ENCODE data around the gene TARBP1.
"Not testable (repeated sequence)": the region's sequence is repeated elsewhere in the genome, so short reads cannot be mapped to it uniquely, and the experiment has no call there.

The TARBP1 gene

GRCh38 chr1:234395297-234395696 lies 83.7 kb downstream of the TARBP1 start:
- no peak for DNase-seq (ENCODE audit: low read depth, low spot score)

DNA sequence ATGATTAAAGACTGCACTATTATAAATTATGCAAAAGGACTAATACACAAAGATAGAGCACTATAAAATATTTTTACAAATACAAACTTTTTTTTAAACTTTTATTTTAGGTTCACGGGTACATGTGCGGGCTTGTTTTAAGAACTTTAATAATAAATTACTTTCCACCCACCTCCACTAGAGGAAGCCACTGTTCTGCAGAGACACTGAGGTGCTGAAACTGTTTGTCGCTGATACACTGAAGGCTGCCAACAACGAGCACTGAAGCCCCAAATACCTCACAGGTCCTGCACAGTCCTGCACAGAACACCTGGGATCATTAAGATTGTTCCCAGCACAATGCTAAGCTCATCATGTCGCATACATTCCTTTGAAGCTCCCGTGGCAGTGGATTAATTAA lies 85.8 kb downstream of the TARBP1 start:
- DNase-seq (ENCODE audit: low read depth, low spot score): no peak

GRCh38 chr1:234388094-234388493 lies 90.9 kb downstream of the TARBP1 start:
- no peak for DNase-seq (ENCODE audit: low read depth, low spot score)

DNA sequence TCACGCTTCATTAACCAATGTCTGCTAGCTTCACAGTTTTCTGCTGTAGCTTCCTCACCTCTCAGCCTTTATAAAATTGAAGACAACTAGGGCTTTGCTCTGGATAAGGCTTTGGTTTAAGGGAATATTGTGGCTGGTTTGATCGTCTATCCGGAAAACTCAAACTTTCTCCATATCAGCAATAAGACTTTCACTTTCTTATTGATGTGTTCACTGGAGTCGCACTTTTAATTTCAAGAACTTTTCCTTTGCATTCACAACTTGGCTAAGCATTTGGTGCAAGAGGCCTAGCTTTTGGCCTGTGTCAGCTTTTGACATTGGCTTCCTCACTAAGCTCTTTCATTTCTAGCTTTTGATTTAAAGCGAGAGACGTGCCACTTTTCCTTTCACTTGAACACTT lies 92.9 kb downstream of the TARBP1 start:
- no peak for DNase-seq (ENCODE audit: low read depth, low spot score)

DNA sequence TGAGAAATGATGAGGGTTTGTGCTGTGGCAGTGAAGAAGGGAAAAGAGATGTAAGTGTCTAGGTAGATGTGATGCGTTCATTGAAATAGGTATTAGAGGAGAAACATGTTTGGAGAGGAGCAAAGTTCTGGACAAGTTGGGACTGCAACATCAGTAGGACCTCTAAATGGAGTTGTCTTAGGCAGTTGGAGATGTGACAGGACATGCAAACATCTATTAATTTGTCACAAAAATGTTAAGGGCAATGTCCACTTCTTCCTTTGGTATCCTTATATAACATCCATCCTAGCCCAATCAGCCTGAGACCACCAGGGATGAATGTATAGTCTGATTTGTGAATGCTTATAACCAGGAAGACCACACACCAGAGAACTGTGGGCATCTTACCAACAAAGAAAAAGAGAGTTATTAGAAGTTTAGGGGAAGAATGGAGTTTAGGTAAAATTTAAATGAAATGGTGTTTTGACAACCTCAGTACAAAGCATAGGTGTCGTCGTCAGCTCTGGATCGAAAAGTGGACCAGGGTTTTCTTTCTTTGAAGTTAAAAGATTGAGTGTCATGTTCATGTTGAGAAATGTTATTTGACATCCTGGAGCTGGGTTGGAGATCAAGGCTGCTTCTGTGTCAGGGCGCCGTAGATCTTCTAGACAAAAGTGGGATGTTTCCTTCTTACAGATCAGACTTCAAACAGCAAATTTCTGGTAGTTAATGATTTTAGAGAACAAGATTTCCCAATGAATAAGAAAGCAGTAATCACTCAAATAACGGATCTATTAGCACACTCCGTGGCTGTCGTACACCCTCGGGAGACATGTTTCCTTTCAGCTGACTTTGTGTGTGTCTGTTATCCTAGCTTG lies 97.1 kb downstream of the TARBP1 start:
- no peak for DNase-seq (ENCODE audit: low read depth, low spot score)

DNA sequence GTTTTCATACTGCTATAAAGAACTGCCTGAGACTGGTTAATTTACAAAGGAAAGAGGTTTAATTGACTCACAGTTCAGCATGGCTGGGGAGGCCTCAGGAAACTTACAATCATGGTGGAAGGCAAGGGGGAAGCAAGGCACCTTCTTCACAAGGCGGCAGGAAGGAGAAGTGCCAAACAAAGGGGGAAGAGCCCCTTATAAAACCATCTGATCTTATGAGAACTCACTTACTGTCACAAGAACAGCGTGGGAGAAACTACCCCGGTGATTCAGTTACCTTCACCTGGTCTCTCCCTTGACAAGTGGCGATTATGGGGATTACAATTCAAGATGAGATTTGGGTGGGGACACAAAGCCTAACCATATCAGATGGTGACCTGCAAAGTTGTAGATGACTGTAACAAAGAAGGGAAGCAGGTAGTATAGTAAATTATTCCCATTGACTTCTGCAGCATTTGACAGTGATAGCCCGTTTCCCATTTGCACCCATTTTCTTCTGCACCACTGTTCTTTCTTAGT lies 99.3 kb downstream of the TARBP1 start:
- DNase-seq (ENCODE audit: low read depth, low spot score): not testable (repeated sequence)

- DNase-seq (ENCODE audit: low read depth, low spot score): no peak
Observed at GRCh38 chr1:234375672-234376071, 103.3 kb downstream of the TARBP1 start.

DNA sequence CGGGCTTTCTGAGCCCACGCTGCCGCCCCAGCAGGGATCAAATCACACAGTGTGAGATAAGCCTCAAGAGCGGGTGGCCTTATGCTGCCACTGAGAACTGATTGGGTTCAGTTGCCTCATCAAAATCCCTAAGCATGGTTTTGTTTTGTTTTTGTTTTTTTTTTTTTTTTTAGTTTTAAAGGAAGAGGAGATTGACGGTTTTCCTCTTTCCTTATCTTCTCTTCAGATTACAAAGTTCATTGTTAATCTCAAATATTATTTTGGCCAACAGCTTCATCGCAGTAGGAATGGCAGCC lies 105.1 kb downstream of the TARBP1 start:
- no peak for DNase-seq (ENCODE audit: low read depth, low spot score)

DNA sequence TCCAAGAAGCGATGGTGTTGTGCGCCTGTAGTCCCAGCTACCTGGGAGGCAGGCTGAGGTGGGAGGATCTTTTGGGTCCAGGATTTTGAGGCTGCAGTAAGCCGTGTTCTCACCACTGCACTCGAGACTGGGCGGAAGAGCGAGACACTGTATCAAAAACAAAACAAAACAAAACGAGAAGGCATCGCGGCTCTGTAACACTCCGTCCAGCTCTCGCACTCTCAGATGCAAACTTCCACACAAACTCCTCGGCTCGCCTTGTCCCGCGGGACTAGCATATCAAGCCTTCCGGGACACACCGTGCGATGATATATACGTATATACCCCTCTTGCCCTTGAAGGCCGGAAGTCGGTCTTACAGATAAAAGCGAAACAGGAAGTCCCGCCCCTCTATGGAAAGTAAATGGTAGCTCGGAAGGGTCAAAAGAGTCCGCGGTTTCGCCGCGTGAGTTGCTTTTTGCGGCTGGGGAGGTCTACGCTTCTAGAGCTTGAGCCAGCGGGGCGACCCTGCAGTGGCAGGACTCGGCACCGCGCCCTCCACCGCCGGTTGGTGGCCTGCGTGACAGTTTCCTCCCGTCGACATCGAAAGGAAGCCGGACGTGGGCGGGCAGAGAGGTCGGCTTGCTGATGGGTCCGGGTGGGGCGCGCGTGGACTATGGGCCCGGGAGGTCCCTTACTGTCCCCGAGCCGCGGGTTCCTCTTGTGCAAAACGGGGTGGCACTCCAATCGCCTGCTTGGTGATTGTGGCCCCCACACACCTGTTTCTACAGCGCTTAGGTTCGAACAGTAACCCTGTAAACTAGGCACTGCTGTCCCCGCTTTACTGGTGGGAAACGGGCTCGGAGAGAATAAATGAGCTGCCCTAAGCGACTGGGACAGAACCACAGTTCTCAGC lies 105.7 kb downstream of the TARBP1 start, which contains the start of gene COA6:
COA6 (plus strand) TSS at position 393 of the 895 bp plus-strand sequence; CDS start at position 404, 11 bp downstream.
- DNase-seq (ENCODE audit: low read depth, low spot score): peak; percentile 79

GRCh38 chr1:234372011-234372757 lies 106.8 kb downstream of the TARBP1 start:
- no peak for DNase-seq (ENCODE audit: low read depth, low spot score)

DNA sequence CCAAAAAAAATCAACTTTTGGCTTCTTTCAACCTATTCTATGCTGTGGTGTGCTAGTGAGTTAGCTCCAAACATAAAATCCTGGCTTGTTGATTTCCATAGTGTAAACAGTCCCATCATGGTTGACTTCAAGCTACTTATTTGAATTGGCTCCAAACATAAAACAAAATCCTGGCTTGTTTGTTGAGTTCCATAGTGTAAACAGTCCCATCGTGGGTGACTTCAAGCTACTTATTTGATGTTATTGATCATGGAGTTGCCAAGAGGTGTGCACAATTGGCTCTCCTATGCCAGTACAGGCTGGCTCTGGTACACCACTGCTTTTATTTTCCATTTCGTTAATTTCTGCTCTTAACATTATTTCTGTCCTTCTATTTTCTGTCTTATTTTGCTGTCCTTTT lies 107.6 kb downstream of the TARBP1 start:
- DNase-seq (ENCODE audit: low read depth, low spot score): no peak

- DNase-seq (ENCODE audit: low read depth, low spot score): no peak
Observed at GRCh38 chr1:234369784-234370183, 109.2 kb downstream of the TARBP1 start.

- DNase-seq (ENCODE audit: low read depth, low spot score): no peak
Observed at GRCh38 chr1:234369033-234369430, 109.9 kb downstream of the TARBP1 start.

DNA sequence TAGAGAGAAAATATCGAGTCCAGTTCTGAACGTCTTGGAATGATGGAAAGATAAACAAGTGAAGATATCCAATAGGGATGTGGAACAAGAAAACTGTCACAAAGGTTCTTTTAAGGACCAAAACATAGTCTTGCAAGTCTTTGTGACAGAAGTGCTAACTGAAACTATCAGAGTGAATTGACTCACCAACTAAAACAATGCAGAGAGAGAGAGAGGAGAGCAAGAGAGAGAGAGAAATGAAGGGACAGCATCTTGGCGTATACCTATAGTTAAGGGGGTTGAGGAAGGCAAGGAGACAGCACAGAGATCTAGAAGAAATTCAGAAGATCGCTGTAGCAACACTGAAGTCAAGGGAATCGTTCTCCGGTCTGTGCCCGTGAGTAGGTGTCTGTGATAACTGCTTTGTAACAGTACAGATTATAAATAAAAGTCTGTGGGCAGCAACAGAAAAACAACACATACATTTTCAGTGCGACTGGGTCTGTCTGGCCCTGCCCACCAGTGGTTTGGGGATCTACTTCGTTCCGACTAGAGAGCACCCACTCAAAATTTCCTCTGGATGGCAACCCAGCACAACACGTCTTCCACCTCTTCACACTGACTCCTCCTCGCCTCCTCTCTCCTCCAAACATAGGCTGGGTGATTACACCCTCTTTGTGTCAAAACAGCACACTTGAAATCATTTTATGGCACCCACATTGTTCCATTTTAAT lies 110.5 kb downstream of the TARBP1 start:
- DNase-seq (ENCODE audit: low read depth, low spot score): no peak

DNA sequence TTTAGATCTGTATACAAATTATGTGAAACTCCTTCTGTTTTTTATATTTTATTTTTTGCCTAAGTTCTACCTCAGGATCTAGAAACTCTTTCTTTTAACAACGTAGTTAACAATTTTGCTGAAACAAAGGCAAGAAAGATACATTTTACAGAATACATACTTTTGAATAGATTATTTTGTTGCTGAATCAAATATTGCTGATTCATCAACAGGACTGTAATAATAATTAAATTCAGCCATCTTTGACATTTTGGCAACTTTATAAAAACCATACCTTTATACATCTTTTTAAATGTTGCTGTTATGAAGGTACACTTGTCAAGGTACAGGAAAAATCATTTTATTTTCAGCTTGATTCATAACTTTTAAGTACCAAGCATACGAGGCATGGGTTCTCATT lies 116.4 kb downstream of the TARBP1 start:
- DNase-seq (ENCODE audit: low read depth, low spot score): no peak

GRCh38 chr1:234361102-234361603 lies 117.8 kb downstream of the TARBP1 start:
- DNase-seq (ENCODE audit: low read depth, low spot score): no peak

DNA sequence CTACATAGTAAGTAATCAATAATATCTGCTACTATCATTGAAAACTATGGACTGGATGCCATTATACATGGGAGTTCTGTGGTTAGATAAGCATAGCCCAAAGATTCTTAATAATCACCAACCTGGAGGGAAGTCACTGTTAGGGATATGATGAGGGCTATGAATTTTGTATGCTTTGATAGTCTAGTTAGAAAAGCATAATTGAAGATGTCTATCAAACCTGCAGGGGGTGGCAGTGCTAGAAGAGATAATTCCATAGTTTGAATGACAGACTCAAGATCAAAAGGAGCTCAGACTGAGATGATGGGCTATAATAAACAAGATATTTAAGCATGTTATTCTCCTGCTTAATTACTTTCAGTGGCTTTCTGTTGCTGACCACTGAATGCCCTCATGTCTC lies 121.1 kb downstream of the TARBP1 start:
- DNase-seq (ENCODE audit: low read depth, low spot score): no peak

DNA sequence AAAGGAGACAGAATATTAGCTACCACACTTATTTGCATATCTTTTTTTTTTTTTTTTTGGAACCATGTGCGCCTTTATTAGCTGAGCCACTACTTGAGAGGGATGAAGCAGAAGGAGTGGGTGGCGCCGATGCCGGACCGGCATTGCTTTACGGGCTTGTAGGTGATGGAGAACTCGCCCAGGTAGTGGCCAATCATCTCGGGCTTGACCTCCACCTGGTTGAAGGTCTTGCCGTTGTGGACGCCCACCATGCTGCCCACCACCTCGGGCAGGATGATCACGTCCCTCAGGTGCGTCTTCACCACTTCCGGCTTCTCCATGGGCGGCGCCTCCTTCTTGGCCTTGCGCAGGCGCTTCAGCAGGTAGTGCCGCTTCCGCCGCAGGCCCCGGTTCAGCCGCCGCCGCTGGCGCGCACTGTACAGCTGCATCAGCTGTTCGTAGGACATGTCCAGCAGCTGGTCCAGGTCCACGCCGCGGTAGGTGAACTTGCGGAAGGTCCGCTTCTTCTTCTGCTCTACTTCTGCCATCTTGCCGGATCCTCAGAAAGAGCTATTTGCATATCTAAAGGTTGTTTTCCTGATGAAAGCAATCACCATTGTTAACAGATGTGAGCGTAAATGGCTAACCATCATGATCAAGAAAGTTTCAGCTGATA lies 122.2 kb downstream of the TARBP1 start:
- DNase-seq (ENCODE audit: low read depth, low spot score): not testable (repeated sequence)

DNA sequence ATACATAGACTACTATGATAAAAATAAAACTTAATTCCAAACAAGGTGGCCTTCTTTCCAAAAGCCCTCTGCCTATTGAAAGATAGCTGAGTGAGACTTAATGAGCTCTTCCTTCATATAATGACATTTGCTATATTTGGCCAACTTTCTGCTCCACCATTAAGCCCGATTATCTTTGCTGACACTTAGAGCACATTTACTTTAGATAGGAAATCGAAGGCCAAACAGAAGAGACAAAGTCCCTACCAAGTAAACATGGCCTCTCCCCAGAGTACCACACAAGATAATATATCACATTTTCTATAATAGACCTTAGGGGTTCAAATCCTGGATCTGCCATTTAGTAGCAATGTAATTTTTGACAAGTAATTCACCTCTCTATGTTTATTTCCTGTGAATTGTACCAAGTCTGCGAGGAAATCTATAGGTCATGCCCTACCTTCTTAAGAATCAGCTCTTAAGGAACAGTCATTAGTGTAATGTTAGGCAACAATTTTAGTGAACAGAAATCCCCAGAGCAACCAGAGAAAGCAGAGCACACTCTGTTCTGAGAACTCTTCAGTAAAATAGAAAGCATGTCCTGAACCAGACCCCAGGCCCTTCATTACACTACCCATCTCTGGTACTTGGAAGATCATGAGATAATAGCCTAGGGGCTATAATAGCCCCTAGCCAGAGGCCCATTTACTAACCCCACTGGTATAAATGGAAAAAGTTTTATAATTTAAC lies 123.0 kb downstream of the TARBP1 start:
- no peak for DNase-seq (ENCODE audit: low read depth, low spot score)

- no peak for DNase-seq (ENCODE audit: low read depth, low spot score)
Observed at GRCh38 chr1:234348964-234349363, 130.0 kb downstream of the TARBP1 start.
